ENCODE measurements around the gene PRPF38A.
"Not testable (repeated sequence)": the region's sequence is repeated elsewhere in the genome, so short reads cannot be mapped to it uniquely, and the experiment has no call there.

Gene PRPF38A, protein sequence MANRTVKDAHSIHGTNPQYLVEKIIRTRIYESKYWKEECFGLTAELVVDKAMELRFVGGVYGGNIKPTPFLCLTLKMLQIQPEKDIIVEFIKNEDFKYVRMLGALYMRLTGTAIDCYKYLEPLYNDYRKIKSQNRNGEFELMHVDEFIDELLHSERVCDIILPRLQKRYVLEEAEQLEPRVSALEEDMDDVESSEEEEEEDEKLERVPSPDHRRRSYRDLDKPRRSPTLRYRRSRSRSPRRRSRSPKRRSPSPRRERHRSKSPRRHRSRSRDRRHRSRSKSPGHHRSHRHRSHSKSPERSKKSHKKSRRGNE

GRCh38 chr1:52404116-52404974, at the start of gene PRPF38A, which contains the start of gene ORC1:
TSS of gene PRPF38A (plus strand) at chr1:52404602. CDS start at chr1:52404750, 148 bp downstream.
TSS of gene ORC1 (minus strand) at chr1:52404423. CDS start at chr1:52402223, 2,200 bp downstream.
- DNase-seq (ENCODE audit: low read depth): peak; percentile 89

DNA sequence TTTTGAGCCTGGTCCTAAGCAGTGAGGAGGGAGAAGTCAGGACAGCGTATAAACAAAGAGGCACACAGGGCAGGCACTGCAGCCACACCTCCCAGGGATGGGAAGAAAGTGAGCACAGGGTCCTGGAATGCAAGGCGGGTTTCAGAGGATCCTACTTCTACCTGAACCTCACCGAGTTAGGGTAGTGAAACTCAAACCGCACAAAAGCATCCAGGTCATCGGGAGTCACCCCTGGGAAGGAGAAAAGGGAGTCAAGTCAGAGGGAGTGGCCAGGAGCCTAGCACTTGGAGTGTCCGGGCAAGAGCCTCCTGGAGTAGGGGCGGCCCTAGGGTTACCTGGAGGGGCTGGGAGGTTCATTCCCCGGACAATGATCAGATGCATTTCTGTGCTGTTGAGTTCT, 49.0 kb upstream of the PRPF38A start:
- no peak for DNase-seq (ENCODE audit: low read depth)

GRCh38 chr1:52355847-52356505, 48.4 kb upstream of the PRPF38A start:
- DNase-seq (ENCODE audit: low read depth): no peak

GRCh38 chr1:52356818-52357355, 47.5 kb upstream of the PRPF38A start:
- no peak for DNase-seq (ENCODE audit: low read depth)

DNA sequence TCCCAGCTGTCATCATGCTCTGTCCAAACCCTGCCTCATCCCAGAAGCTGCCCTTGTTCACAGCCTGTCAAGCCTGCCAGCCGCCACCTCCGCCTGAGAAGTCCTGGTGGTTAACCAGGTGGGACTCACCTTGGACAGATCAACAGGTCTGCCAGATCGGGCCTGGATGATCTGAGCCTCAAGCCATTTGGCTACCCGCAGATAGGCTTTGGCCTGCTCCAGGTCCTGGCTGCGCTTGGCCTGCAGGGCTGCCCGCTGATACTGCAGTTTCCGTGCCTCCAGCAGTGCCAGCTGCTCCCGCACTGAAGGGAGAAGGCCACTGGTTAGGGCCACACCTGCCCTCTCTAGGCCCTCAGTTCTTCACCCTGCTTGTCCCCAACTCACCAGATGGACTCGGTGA, 47.0 kb upstream of the PRPF38A start:
- DNase-seq (ENCODE audit: low read depth): no peak

DNA sequence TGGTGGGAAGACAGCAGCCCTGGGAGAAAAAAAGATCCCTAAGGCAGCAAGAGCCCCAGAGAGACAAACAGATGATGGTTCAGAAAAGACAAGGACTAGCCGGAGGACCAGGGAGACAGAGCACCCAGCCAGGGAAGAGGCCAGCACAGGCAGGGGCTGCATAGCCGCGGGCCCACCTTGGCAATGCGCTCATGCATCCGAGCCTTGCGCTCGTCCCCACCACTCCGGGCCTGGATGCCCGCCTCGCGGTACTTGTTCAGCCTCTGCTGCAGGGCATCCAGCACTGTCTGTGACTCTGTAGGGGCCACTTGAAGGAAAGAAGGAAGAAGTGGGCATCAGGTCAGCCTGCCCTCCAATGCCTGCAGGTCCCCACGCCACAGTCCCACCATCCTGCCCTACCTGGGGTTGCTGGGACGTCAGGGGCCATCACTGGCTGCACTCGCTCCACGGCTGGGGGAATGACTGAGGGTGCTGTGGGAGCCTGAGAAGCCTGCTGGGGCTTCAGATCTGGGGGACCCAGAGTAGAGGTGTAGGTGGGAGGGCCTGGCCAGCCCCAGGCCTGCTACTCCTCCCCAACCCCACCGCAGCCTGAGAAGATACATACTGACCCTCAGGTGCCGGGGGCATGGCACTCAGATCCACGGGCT, 45.4 kb upstream of the PRPF38A start:
- DNase-seq (ENCODE audit: low read depth): no peak

GRCh38 chr1:52359676-52360594, 44.5 kb upstream of the PRPF38A start:
- DNase-seq (ENCODE audit: low read depth): no peak

- no peak for DNase-seq (ENCODE audit: low read depth)
These were observed 43.8 kb upstream of the PRPF38A start for GRCh38 chr1:52360595-52360968.

DNA sequence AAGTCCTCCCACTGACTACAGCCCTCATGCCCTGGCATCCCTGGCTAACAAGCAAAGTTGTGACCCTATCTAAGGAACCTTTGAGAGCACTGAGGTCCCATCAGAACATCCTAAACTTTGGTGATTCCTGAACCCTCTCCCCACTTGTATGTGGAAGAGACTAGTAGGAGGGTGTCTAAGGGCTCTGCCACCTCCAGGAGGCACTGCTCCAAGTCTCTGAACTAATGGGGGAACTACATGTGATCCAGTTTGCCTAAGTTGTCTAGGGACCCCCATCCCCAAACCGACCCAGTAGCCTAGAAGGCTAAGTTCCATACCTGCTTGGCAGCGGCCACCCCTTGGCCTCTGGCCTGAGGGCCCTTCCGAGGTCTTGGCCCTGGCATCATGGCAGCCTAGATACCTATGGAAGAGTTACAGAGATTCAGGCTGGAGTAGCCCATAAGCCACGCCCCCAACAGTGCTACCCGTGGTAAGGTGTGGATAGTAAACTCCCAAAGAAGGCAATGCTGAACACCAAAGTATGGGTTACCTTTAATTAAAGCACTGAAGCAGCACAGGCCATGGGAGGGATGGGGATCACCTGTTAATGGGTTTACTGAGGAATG, 40.1 kb upstream of the PRPF38A start:
- no peak for DNase-seq (ENCODE audit: low read depth)

DNA sequence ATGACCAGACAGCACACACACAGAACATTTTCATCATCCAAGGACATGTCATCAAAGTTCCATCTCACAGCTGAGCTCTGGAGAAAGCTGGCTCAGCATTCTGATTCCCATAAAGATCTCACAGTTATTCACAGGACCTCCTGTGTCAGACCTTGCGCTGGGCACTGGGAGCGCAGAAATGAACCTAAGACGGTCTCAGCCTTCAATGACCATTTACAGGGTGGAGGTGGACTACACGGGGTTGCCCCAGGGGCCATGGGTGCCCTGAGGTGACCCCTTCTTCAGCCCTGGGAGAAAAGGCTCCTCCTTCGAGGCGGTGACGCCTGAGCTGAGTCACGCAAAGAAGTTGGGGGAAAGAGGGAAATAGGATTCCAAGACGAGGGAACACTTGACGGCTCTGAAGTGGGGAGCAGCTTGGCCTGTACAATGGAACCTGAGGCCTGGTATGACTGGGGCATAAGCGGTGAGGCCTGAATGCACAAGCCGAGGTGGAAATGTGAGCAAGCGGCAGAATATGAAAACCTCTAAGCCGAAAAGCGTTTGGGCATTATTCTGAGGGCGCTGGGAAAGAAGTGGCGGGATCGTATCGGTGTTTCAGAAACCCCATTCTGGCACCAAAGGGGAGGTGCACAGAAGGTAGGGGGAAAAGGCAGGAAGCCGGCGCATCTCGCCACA, 39.2 kb upstream of the PRPF38A start:
- DNase-seq (ENCODE audit: low read depth): no peak

GRCh38 chr1:52365746-52366516, 38.5 kb upstream of the PRPF38A start, which contains the start of gene CC2D1B:
TSS of gene CC2D1B (minus strand) at chr1:52366205. CDS start at chr1:52364620, 1,585 bp downstream.
- DNase-seq (ENCODE audit: low read depth): peak; percentile 87

DNA sequence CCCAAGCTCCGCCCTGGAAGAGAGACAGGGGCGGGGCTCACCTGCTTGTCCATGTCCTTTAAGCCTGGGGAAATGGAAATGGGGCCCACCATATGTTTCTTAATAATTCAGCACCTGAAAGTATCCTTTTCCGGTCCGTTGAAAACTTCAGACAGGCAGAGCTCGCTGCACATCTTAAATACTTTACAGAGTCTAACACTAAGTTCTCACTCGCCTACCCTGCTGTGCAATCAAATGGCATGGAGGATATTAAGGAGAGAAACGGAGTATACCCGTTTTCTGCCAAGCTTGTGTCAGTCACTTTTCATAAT, 37.9 kb upstream of the PRPF38A start:
- no peak for DNase-seq (ENCODE audit: low read depth)

- DNase-seq (ENCODE audit: low read depth): no peak
These were observed 37.1 kb upstream of the PRPF38A start for GRCh38 chr1:52367272-52367671.

- no peak for DNase-seq (ENCODE audit: low read depth)
These were observed 35.8 kb upstream of the PRPF38A start for GRCh38 chr1:52368383-52369172.

DNA sequence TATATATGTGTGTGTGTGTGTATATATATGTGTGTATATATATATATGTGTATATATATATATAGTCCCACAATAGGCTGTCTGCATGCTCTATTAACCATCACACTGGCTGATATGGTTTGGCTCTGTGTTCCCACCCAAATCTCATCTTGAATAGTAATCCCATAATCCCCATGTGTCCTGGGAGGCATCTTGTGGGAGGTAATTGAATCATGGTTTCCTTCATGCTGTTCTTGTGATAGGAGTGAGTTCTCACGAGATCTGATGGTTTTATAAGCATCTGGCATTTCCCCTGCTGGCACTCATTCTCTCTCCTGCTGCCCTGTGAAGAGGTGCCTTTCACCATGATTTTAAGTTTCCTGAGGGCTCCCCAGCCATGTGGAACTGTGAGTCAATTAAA, 34.6 kb upstream of the PRPF38A start:
- DNase-seq (ENCODE audit: low read depth): not testable (repeated sequence)

GRCh38 chr1:52385376-52385775, 19.0 kb upstream of the PRPF38A start:
- no peak for DNase-seq (ENCODE audit: low read depth)

GRCh38 chr1:52386458-52386857, 17.9 kb upstream of the PRPF38A start:
- no peak for DNase-seq (ENCODE audit: low read depth)

DNA sequence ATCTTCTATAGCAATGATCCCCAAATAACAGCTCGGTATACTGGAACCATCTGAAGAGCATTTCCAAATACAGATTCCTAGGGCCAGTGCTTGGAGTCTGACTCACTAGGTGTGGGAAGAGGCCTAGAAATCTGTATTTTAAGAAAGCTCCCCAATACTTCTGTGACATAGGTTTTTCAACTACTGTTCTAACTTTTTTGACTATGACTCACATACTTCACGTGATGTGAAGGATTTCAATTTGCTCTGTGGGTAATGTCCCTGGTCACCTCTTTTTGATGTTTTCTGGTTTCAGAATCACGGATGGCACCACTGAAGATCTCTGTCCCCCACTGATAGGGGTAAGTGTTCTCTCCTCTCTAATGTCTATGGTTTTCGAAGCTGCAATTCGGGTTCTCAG, 11.2 kb upstream of the PRPF38A start:
- no peak for DNase-seq (ENCODE audit: low read depth)

Data from non-pigmented ciliary epithelial cell (primary cell).